Measurements from ENCODE around the gene RPAIN. TPM values are rescaled to one million over a fixed set of nuclear protein-coding genes. Genes with fewer than 3 reads are reported as not detected.
"Not testable (repeated sequence)": the region's sequence is repeated elsewhere in the genome, so short reads cannot be mapped to it uniquely, and the experiment has no call there.

RPAIN gene
- total and polyA plus RNA-seq, 5 donors = 28.3 to 46.7 (median 29.1) TPM

GRCh38 chr17:5430413-5430999 is 10.5 kb downstream of the RPAIN start:
- 96% methylated on average over 3 of the region's 3 CpGs for WGBS
- Histone ChIP-seq H3K27me3 (ENCODE audit: control insufficient read depth, insufficient read depth) (no peaks in the 10 kb centered on the region), H3K9me3 (ENCODE audit: control insufficient read depth, low read length) (no peaks in the 10 kb centered on the region), H3K27ac (ENCODE audit: low read length) (no peak overlapping the region), H3K4me3 (ENCODE audit: low read length) (no peak overlapping the region), H3K4me1 (ENCODE audit: control insufficient read depth, insufficient read depth, low read length) (no peaks in the 10 kb centered on the region)
- no peak for DNase-seq
- intact Hi-C loops (cut with DNase I) = loop anchor here in 1 of 4 donors (10.0 kb wide), 1 partner anchor 176 kb away; no protein-coding TSS in a partner anchor
- ATAC-seq = no peak

DNA sequence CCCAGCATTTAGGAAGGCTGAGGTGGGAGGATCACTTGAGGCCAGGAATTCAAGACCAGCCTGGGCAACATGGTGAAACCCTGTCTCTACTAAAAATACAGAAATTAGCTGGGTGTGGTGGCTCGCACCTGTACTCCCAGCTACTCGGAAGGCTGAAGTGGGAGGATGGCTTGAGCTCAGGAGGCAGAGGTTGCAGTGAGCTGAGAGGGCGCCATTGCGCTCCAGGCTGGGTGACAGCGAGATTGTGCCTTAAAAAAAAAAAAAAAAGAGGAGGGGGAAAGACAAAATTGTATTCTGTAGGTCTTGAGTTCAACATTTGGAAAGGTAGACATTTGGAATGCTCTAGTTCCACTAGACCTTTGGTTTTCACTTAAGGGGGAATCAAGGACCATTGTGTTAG is 11.3 kb downstream of the RPAIN start:
- not testable (repeated sequence) for ATAC-seq; H3K9me3 ChIP-seq (ENCODE audit: control insufficient read depth, low read length); H3K4me1 ChIP-seq (ENCODE audit: control insufficient read depth, insufficient read depth, low read length); H3K27ac ChIP-seq (ENCODE audit: low read length); H3K27me3 ChIP-seq (ENCODE audit: control insufficient read depth, insufficient read depth); DNase-seq; H3K4me3 ChIP-seq (ENCODE audit: low read length)
- intact Hi-C loops (cut with DNase I) = loop anchor here in 1 of 4 donors (10.0 kb wide), 1 partner anchor 176 kb away; no protein-coding TSS in a partner anchor
- 72% methylated on average over 5 of the region's 5 CpGs for WGBS

DNA sequence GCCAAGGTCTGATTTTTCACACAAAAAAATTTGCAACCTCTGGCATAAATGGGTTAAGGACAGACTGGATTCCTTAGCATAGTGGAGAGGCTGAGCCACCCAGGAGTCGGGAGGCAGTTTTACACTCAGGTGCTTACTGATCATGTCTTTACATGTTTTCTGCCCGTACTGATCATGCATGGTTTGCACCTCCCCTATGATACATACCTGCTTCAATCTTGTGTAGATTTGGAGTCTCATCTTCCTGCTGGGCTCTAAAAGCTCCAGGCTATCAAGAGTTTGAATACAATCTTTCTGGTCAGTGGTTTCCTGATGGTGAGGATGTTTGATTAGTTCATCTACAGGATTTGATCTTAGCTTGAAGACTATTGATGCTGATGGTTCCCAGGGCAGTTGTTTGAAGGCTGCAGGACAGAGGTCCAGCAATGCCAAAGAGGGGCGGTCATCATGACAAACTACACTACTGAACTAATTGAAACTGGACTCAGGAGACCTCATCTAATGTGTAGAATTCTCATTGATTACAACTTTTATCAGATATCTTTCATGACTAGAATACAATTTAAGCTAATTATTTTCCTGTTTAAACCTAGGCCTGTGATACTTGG is 12.1 kb downstream of the RPAIN start:
- H3K4me1 ChIP-seq (ENCODE audit: control insufficient read depth, insufficient read depth, low read length) = no peaks in the 10 kb centered on the region
- H3K4me3 ChIP-seq (ENCODE audit: low read length) = no peak overlapping the region
- DNase-seq (no peak), ATAC-seq (no peak)
- no peaks in the 10 kb centered on the region for H3K9me3 ChIP-seq (ENCODE audit: control insufficient read depth, low read length)
- H3K27me3 ChIP-seq (ENCODE audit: control insufficient read depth, insufficient read depth) = no peaks in the 10 kb centered on the region
- intact Hi-C loops (cut with DNase I) = loop anchor here in 1 of 4 donors (10.0 kb wide), 1 partner anchor 177 kb away; no protein-coding TSS in a partner anchor
- no peak overlapping the region for H3K27ac ChIP-seq (ENCODE audit: low read length)
- WGBS = 77% methylated on average over 3 of the region's 3 CpGs

DNA sequence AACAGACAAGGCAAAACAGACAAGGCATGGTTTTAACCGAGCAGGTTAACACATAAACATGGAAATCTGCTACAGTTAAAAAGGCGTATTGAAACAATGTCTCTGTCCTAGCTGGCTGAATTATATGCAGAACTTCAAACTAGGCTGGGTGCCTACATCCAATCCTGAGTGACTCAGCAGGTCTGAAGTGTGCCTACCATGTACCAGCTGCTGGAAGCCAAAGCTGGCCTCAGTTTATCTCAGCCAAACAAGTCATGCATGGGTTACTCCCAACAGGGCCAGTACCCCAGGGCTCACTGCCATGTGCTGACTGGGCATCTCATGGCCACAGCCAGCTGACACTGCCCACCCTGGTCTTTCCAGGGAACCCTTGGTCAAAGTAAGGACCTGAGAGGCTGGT is 15.0 kb downstream of the RPAIN start:
- intact Hi-C loops (cut with DNase I) = loop anchor here in 1 of 4 donors (10.0 kb wide), 1 partner anchor 180 kb away; no protein-coding TSS in a partner anchor
- 88% methylated on average over 2 of the region's 2 CpGs for WGBS
- DNase-seq = no peak
- Histone ChIP-seq H3K4me1 (ENCODE audit: control insufficient read depth, insufficient read depth, low read length) (no peaks in the 10 kb centered on the region), H3K9me3 (ENCODE audit: control insufficient read depth, low read length) (no peaks in the 10 kb centered on the region), H3K27ac (ENCODE audit: low read length) (no peak overlapping the region), H3K27me3 (ENCODE audit: control insufficient read depth, insufficient read depth) (no peaks in the 10 kb centered on the region), H3K4me3 (ENCODE audit: low read length) (no peak overlapping the region)
- no peak for ATAC-seq

DNA sequence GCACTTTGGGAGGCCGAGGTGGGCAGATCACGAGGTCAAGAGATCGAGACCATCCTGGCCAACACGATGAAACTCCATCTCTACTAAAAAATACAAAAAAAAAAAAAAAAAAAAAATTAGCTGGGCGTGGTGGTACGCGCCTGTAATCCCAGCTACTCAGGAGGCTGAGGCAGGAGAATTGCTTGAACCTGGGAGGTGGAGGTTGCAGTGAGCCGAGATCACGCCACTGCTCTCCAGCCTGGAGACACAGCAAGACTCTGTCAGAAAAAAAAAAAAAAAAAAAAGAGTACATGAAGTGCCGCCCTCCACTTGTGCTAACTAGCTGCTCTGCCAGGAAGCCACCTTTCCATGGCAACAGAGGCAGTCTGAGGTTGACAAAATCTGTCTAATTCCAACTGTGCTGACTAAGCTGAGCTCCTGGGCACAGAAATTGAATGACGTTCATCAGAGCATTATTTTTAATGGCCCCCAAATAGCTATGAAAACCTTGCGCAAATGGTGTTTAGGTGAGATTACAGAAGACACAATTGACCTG is 15.9 kb downstream of the RPAIN start:
- not testable (repeated sequence) for DNase-seq; ATAC-seq; H3K4me1 ChIP-seq (ENCODE audit: control insufficient read depth, insufficient read depth, low read length); H3K27me3 ChIP-seq (ENCODE audit: control insufficient read depth, insufficient read depth); H3K4me3 ChIP-seq (ENCODE audit: low read length); H3K27ac ChIP-seq (ENCODE audit: low read length); H3K9me3 ChIP-seq (ENCODE audit: control insufficient read depth, low read length)
- WGBS = 86% methylated on average over 9 of the region's 12 CpGs
- intact Hi-C loops (cut with DNase I) = loop anchor here in 1 of 4 donors (10.0 kb wide), 1 partner anchor 181 kb away; no protein-coding TSS in a partner anchor

DNA sequence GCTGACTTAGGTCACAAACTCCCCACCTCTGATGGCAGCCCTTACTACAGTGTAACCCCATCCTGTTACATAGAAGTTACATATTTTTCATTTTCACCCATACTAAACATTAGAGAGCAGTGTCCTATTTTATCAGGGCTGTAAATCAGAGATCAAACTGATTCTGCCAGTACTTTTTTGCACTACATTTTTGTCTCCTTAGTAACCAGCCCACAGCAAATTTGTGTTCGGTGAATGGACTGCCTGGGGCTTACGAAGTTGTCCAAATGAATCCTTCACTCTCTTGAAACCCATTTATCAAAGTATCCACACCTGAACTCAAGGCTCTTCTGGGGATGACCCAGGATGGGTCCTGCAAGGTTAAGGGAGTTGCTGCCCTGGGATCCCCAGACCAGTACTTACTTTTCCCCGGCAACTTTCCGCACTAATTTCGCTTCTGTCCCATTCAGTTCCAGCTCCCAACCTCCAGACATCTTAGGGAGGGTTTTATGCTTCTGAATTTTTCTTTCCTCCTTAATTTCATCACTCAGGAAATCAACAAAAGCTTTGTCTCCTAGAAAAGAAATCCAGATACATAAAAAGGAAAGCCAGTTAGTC is 17.8 kb downstream of the RPAIN start:
- DNase-seq (no peak), ATAC-seq (no peak)
- Histone ChIP-seq H3K27me3 (ENCODE audit: control insufficient read depth, insufficient read depth) (no peaks in the 10 kb centered on the region), H3K4me1 (ENCODE audit: control insufficient read depth, insufficient read depth, low read length) (no peaks in the 10 kb centered on the region), H3K9me3 (ENCODE audit: control insufficient read depth, low read length) (no peaks in the 10 kb centered on the region), H3K27ac (ENCODE audit: low read length) (no peak overlapping the region), H3K4me3 (ENCODE audit: low read length) (peak overlapping the region; percentile 87)
- WGBS = 58% methylated on average over 5 of the region's 5 CpGs
- intact Hi-C loops (cut with DNase I) = loop anchor here in 1 of 4 donors (10.0 kb wide), 1 partner anchor 183 kb away; no protein-coding TSS in a partner anchor

DNA sequence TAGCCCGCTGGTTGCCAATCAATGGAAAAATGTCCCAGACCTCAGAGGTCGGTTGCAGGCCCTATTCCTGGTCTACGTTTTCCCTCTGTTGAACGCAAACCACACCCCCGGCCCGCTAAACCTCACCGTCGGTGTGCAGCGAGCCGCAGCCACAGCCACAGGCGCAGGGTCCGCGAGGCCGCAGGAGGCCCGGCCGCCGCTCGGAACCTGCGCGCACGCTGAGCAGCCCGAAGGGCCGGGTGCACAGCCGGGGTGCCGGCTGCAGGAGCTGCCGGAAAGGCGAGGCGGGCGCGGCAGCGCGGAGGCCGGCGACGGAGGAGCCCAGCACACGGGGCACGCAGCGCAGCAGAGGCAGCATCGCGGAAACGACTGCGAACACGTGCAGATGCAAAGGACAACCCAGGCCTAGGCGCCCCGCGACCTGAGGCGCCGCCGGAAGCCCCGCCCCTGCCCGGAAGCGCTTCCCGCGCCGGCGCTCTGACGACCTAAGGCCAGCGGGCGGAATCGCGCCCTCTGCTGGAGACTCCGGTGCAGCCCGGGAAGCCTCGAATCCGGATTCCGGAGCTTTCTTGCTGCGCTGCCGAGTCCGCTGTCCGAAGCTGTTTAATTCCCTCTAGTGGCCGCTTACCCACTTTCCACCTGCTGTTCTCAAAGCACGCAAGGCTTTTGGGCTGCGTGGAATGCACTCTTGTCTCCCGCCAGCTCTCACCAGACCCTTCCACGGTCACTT is 18.9 kb downstream of the RPAIN start, which contains the start of gene C1QBP:
Gene C1QBP, minus strand, starts transcription at position 440 of the 730 bp plus-strand sequence. Its CDS starts 82 bp downstream, at position 358.
- peak within 1 kb of the TSS; percentile 87 for H3K4me3 ChIP-seq (ENCODE audit: low read length)
- peak within 1 kb of the TSS; percentile 63 for H3K27ac ChIP-seq (ENCODE audit: low read length)
- ATAC-seq (peak; percentile 97), DNase-seq (peak; percentile 91 to 97 (median 97))
- WGBS = under 1% methylated on average over 75 of the region's 75 CpGs
- no peaks in the 10 kb centered on the region for H3K9me3 ChIP-seq (ENCODE audit: control insufficient read depth, low read length)
- intact Hi-C loops (cut with DNase I) = loop anchor here in 1 of 4 donors (10.0 kb wide), 1 partner anchor 184 kb away; no protein-coding TSS in a partner anchor
- no peaks in the 10 kb centered on the region for H3K27me3 ChIP-seq (ENCODE audit: control insufficient read depth, insufficient read depth)
- no peaks in the 10 kb centered on the region for H3K4me1 ChIP-seq (ENCODE audit: control insufficient read depth, insufficient read depth, low read length)

DNA sequence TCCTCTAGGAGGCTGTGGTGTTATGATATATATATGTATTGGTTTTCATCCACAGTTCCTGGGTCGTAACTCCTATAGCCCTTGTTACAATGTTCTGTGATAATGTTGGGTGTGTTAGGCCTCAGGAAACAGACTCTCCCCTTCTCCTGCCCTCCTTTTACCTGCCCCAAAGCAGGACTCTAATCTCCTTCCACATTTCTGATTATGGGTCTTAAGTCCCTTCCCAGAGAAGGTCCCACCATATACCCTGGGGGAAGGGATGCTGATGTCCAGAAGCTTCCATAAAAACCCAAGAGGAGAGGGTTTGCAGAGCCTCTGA is 19.4 kb downstream of the RPAIN start:
- Histone ChIP-seq H3K27ac (ENCODE audit: low read length) (peak overlapping the region; percentile 53), H3K27me3 (ENCODE audit: control insufficient read depth, insufficient read depth) (no peaks in the 10 kb centered on the region), H3K4me3 (ENCODE audit: low read length) (peak overlapping the region; percentile 8), H3K4me1 (ENCODE audit: control insufficient read depth, insufficient read depth, low read length) (no peaks in the 10 kb centered on the region), H3K9me3 (ENCODE audit: control insufficient read depth, low read length) (no peaks in the 10 kb centered on the region)
- 21% methylated on average over 1 of the region's 1 CpG for WGBS
- DNase-seq (no peak), ATAC-seq (no peak)
- intact Hi-C loops (cut with DNase I) = loop anchor here in 1 of 4 donors (10.0 kb wide), 1 partner anchor 185 kb away; no protein-coding TSS in a partner anchor

DNA sequence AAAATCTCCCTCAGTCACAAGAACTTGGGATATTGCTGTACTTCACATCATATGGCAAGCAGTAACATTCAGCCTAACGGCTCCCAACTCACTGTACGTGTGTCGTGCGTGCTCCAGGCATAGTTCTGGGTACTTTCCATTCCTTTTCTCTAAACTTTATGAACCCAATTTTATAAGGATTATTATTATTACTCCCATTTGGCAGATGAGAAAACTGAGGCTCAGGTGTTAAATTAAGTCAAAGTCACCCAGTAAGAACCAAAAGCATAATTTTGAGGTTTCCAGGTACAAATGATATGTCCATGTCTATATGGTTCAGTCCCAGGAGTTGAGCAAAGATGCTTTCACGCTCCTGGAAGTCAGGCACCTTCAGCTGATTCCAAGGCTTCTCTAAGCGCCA is 23.7 kb downstream of the RPAIN start:
- no peaks in the 10 kb centered on the region for H3K4me1 ChIP-seq (ENCODE audit: control insufficient read depth, insufficient read depth, low read length)
- H3K4me3 ChIP-seq (ENCODE audit: low read length) = no peak overlapping the region
- H3K27ac ChIP-seq (ENCODE audit: low read length) = no peak overlapping the region
- intact Hi-C loops (cut with DNase I) = no loop called here
- no peaks in the 10 kb centered on the region for H3K27me3 ChIP-seq (ENCODE audit: control insufficient read depth, insufficient read depth)
- ATAC-seq = no peak
- H3K9me3 ChIP-seq (ENCODE audit: control insufficient read depth, low read length) = no peaks in the 10 kb centered on the region
- DNase-seq = no peak
- WGBS = 95% methylated on average over 6 of the region's 6 CpGs

DNA sequence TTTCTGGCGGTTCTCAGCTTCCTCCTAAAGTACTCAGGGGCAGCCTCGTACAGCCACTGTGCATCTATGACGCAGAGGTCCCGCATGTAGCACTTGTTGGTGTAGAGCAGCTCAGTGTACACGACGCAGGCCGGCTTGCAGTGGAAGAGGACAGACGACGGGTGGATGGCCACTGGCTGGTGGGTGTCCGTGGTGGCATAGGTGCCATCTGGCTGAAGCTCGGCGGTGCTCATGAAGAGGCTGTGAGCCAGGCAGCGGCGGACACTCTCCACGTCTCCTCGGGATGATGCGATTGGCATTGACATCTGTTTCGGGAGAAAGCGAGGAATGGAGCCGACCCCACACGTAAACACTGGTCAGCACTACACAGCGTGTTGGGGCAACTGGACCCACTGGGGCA is 24.2 kb downstream of the RPAIN start:
- H3K27ac ChIP-seq (ENCODE audit: low read length) = no peak overlapping the region
- ATAC-seq (no peak), DNase-seq (no peak)
- H3K4me3 ChIP-seq (ENCODE audit: low read length) = no peak overlapping the region
- no peaks in the 10 kb centered on the region for H3K9me3 ChIP-seq (ENCODE audit: control insufficient read depth, low read length)
- H3K27me3 ChIP-seq (ENCODE audit: control insufficient read depth, insufficient read depth) = no peaks in the 10 kb centered on the region
- 92% methylated on average over 22 of the region's 22 CpGs for WGBS
- no peaks in the 10 kb centered on the region for H3K4me1 ChIP-seq (ENCODE audit: control insufficient read depth, insufficient read depth, low read length)
- intact Hi-C loops (cut with DNase I) = no loop called here
